HepG2 (cell line): Measurements from ENCODE around the gene RAD17. TPM values are rescaled to one million over a fixed set of nuclear protein-coding genes. Genes with fewer than 3 reads are reported as not detected.

Source experiments
- ARID3A ChIP-seq: IDR thresholded peaks from 2 replicates; pipeline ENCODE4 v1.6.1; 2012; ENCODE audit warnings: low read depth, low read length, improper control_type of control experiment
- ATF4 ChIP-seq, 2 experiments: fragments of 450-650 bp in 1 of 2; sonication (generic) in 1 of 2; formaldehyde crosslinking; IDR thresholded peaks; 2 replicates each; pipeline versions ENCODE4 v1.5.0 to v1.8.0; 2020 to 2022; ENCODE audit warnings: mild to moderate bottlenecking in 1 of 2, missing genetic modification reagents in 1 of 2
- DDIT3 ChIP-seq: sonication (generic); formaldehyde crosslinking; IDR thresholded peaks from 2 replicates; pipeline ENCODE4 v1.4.0; 2020; ENCODE audit warnings: mild to moderate bottlenecking, missing genetic modification reagents
- GPN1 ChIP-seq: sonication (generic); formaldehyde crosslinking; IDR thresholded peaks from 2 replicates; pipeline ENCODE4 v1.5.1; 2020; ENCODE audit warnings: missing genetic modification reagents, borderline replicate concordance
- HMGXB4 ChIP-seq, 2 experiments: sonication (generic) in 1 of 2; formaldehyde crosslinking in 1 of 2; IDR thresholded peaks; 2 replicates each; pipeline versions ENCODE4 v1.4.0 to v1.6.1; 2018 to 2020; ENCODE audit warnings: missing genetic modification reagents in 2 of 2, borderline replicate concordance in 1 of 2, low read depth in 1 of 2, mild to moderate bottlenecking in 1 of 2, missing biosample characterization in 1 of 2
- MTF2 ChIP-seq: sonication (generic); formaldehyde crosslinking; IDR thresholded peaks from 2 replicates; pipeline ENCODE4 v1.5.0; 2020; ENCODE audit warnings: missing genetic modification reagents, borderline replicate concordance
- NCOR1 ChIP-seq: fragments of 200-600 bp; sonication (generic); IDR thresholded peaks from 2 replicates; pipeline ENCODE4 v1.7.0; 2017; ENCODE audit warnings: antibody characterized with exemption, low read length, borderline replicate concordance
- NR0B2 ChIP-seq: sonication (generic); formaldehyde crosslinking; IDR thresholded peaks from 2 replicates; pipeline ENCODE4 v1.4.0; 2020; ENCODE audit warnings: mild to moderate bottlenecking, missing genetic modification reagents
- RBM39 ChIP-seq: fragments of 200-400 bp; formaldehyde crosslinking; IDR thresholded peaks from one replicate; pipeline ENCODE4 v1.6.1; 2018; ENCODE audit warnings: antibody characterized with exemption, mild to moderate bottlenecking, low read depth, low read length; ENCODE audit not compliant: poor library complexity, severe bottlenecking
- SMYD3 ChIP-seq: sonication (generic); formaldehyde crosslinking; IDR thresholded peaks from 2 replicates; pipeline ENCODE4 v1.8.1; 2023; ENCODE audit warnings: mild to moderate bottlenecking, missing genetic modification reagents
- TBL1XR1 ChIP-seq: fragments of 150-350 bp; IDR thresholded peaks from 2 replicates; pipeline ENCODE4 v1.6.1; 2014; ENCODE audit warnings: borderline replicate concordance, low read length; ENCODE audit not compliant: partially characterized antibody
- ZBTB26 ChIP-seq: IDR thresholded peaks from 2 replicates; pipeline ENCODE4 v1.6.1; 2016; ENCODE audit warnings: missing compliant biosample characterization, missing genetic modification reagents, borderline replicate concordance
- ZNF292 ChIP-seq: sonication (generic); formaldehyde crosslinking; IDR thresholded peaks from 2 replicates; pipeline ENCODE4 v1.8.1; 2022; ENCODE audit warnings: mild to moderate bottlenecking, low read depth, missing genetic modification reagents, borderline replicate concordance
- ZNF562 ChIP-seq: sonication (generic); formaldehyde crosslinking; IDR thresholded peaks from 2 replicates; pipeline ENCODE4 v1.8.0; 2022; ENCODE audit warnings: missing genetic modification reagents, borderline replicate concordance
- ZNF574 ChIP-seq: sonication (generic); formaldehyde crosslinking; IDR thresholded peaks from 2 replicates; pipeline ENCODE4 v1.4.0; 2020; ENCODE audit warnings: missing genetic modification reagents
- polyA plus RNA-seq, 8 experiments: library from polyadenylated mRNA; depleted of rRNA in 3 of 8; stranded (reverse) in 7 of 8; unstranded in 1 of 8; fragments of >200 nt; fragmentation: Illumina TruSeq in 4 of 8; extraction: Trizol in 4 of 8; gene quantifications; 2 replicates each; pipeline versions ENCODE4 v1.2.1 to v1.2.3, GENCODE V29; 2011 to 2016; ENCODE audit warnings: low read depth in 4 of 8, missing spikeins in 1 of 8, mixed read lengths in 1 of 8; ENCODE audit not compliant: insufficient read depth in 1 of 8
- total RNA-seq, 5 experiments: library from RNA; depleted of rRNA; stranded (reverse); fragments of >200 nt; fragmentation: Illumina TruSeq; extraction: Trizol; gene quantifications; 2 replicates each; pipeline ENCODE4 v1.2.3, GENCODE V29; 2016; ENCODE audit warnings: low read depth in 1 of 5

Gene RAD17
- total and polyA plus RNA-seq, 2 of the 13 experiments (the other 11 are each of a cell fraction or from before 2014, with no cell fraction given) = 24.0 to 25.9 TPM

GRCh38 chr5:69451941-69452647, 82.5 kb downstream of the RAD17 start (continued):
- TF ChIP-seq ATF4 (CRISPR knock-in tag; IDR thresholded peaks at IDR 0.05) (peak in 1 of 2 experiments; percentile 82; a peak in 2 of 4 replicates), ZNF562 (CRISPR knock-in tag) (no peak), GPN1 (CRISPR knock-in tag) (no peak), ZNF292 (CRISPR knock-in tag) (no peak), MTF2 (CRISPR knock-in tag) (no peak), RBM39 (no peak), ZNF574 (CRISPR knock-in tag) (no peak), SMYD3 (CRISPR knock-in tag) (no peak), ZBTB26 (no peak), HMGXB4 (CRISPR knock-in tag; IDR thresholded peaks at IDR 0.05; ENCODE audit: borderline replicate concordance in 1 of 2, low read depth in 1 of 2) (no peak), TBL1XR1 (no peak), DDIT3 (no peak), NCOR1 (peak; percentile 51; the same call in 1 of the 2 replicates), NR0B2 (no peak), ARID3A (no peak)
